K562 (cell line): Measurements from ENCODE around the gene ACSL3. TPM values are rescaled to one million over a fixed set of nuclear protein-coding genes. Genes with fewer than 3 reads are reported as not detected.

Experiments
- BACH1 ChIP-seq: fragments of 200-800 bp; sonication (Bioruptor generic); IDR thresholded peaks from 2 replicates; pipeline ENCODE4 v1.6.1; 2016; ENCODE audit warnings: missing genetic modification characterization, missing compliant biosample characterization
- C11orf30 ChIP-seq: fragments of 450-650 bp; IDR thresholded peaks from 2 replicates; pipeline ENCODE4 v1.6.1; 2016; ENCODE audit warnings: low read depth, mild to moderate bottlenecking
- DPF2 ChIP-seq: fragments of 450-650 bp; IDR thresholded peaks from 2 replicates; pipeline ENCODE4 v1.6.1; 2016
- JUN ChIP-seq, 2 experiments: sonication (generic) in 1 of 2; formaldehyde crosslinking in 1 of 2; IDR thresholded peaks; 2 replicates each; pipeline versions ENCODE4 v1.6.1 to v1.8.0; 2012 to 2022; ENCODE audit warnings: borderline replicate concordance in 2 of 2, mild to moderate bottlenecking in 2 of 2, improper control_type of control experiment in 1 of 2, low read depth in 1 of 2, low read length in 1 of 2, missing genetic modification reagents in 1 of 2
- L3MBTL2 ChIP-seq: fragments of 450-650 bp; IDR thresholded peaks from 2 replicates; pipeline ENCODE4 v1.6.1; 2016; ENCODE audit warnings: mild to moderate bottlenecking, moderate library complexity
- MXD1 ChIP-seq: fragments of 250-450 bp; sonication (Bioruptor Pico); IDR thresholded peaks from 2 replicates; pipeline ENCODE4 v1.8.0; 2021; ENCODE audit warnings: borderline replicate concordance, mild to moderate bottlenecking, moderate library complexity; ENCODE audit not compliant: poor library complexity, severe bottlenecking
- MYNN ChIP-seq, 2 experiments: sonication (generic); formaldehyde crosslinking in 1 of 2; IDR thresholded peaks; 2 replicates each; pipeline versions ENCODE4 v1.5.0 to v1.6.1; 2016 to 2020; ENCODE audit warnings: antibody characterized with exemption in 1 of 2, missing genetic modification reagents in 1 of 2
- NKRF ChIP-seq: fragments of 450-650 bp; IDR thresholded peaks from 2 replicates; pipeline ENCODE4 v1.6.1; 2016; ENCODE audit warnings: borderline replicate concordance
- NRF1 ChIP-seq, 2 experiments: fragments of 450-650 bp; IDR thresholded peaks in 1 of 2; conservative IDR thresholded peaks in 1 of 2; 2 replicates each; pipeline ENCODE4 v1.6.1; 2014; ENCODE audit warnings: mild to moderate bottlenecking in 2 of 2
- PRPF4 ChIP-seq: fragments of 200-400 bp; formaldehyde crosslinking; IDR thresholded peaks from one replicate; pipeline ENCODE4 v1.6.1; 2017; ENCODE audit warnings: low read length, low read depth, mild to moderate bottlenecking; ENCODE audit not compliant: insufficient read depth, poor library complexity, severe bottlenecking
- RREB1 ChIP-seq: fragments of 250-450 bp; sonication (Bioruptor Pico); IDR thresholded peaks from 2 replicates; pipeline ENCODE4 v1.4.0; 2020
- SMAD3 ChIP-seq: fragments of 450-650 bp; formaldehyde crosslinking; conservative IDR thresholded peaks from 2 replicates; pipeline ENCODE4 v1.4.0; 2020; ENCODE audit warnings: mild to moderate bottlenecking
- SRF ChIP-seq, 2 experiments: fragments of 250-450, 450-650 bp in 1 of 2; sonication (Bioruptor Pico) in 1 of 2; sonication (generic) in 1 of 2; formaldehyde crosslinking; IDR thresholded peaks; 2 replicates each; pipeline versions ENCODE4 v1.5.0 to v1.5.1; 2020 to 2022; ENCODE audit warnings: mild to moderate bottlenecking in 1 of 2, missing genetic modification reagents in 1 of 2
- TFE3 ChIP-seq: fragments of 450-650 bp; formaldehyde crosslinking; IDR thresholded peaks from 2 replicates; pipeline ENCODE4 v1.4.0; 2020; ENCODE audit warnings: mild to moderate bottlenecking, mixed read lengths
- YY1 ChIP-seq, 3 experiments: IDR thresholded peaks; 2 replicates each; pipeline ENCODE4 v1.6.1; 2011; ENCODE audit warnings: low read length in 2 of 3, mild to moderate bottlenecking in 2 of 3, moderate library complexity in 2 of 3, borderline replicate concordance in 1 of 3, control low read depth in 1 of 3, low read depth in 1 of 3; ENCODE audit not compliant: insufficient read depth in 3 of 3, insufficient replicate concordance in 2 of 3, control insufficient read depth in 1 of 3, insufficient read length in 1 of 3; ENCODE audit errors: extremely low read depth in 1 of 3
- ZKSCAN1 ChIP-seq: fragments of 150-350 bp; IDR thresholded peaks from 2 replicates; pipeline ENCODE4 v1.6.1; 2016; ENCODE audit warnings: low read depth, low read length
- ZNF232 ChIP-seq: sonication (generic); formaldehyde crosslinking; IDR thresholded peaks from 2 replicates; pipeline ENCODE4 v1.8.0; 2022; ENCODE audit warnings: mild to moderate bottlenecking, missing genetic modification reagents
- polyA plus RNA-seq, 8 experiments: library from polyadenylated mRNA; depleted of rRNA in 4 of 8; stranded (reverse) in 5 of 8; unstranded in 3 of 8; fragments of >200 nt; fragmentation: Nextera tagmentation in 2 of 8; fragmentation: Illumina TruSeq in 1 of 8; extraction: Ambion mirVana in 2 of 8; extraction: Trizol in 1 of 8; gene quantifications; 2 replicates each; pipeline versions ENCODE4 v1.2.1 to v1.2.3, GENCODE V29; 2011 to 2014; ENCODE audit warnings: inconsistent platforms in 1 of 8, missing spikeins in 1 of 8
- total RNA-seq, 7 experiments: library from RNA; depleted of rRNA in 6 of 7; stranded (reverse); fragments of >200 nt in 6 of 7; fragmentation: Illumina TruSeq in 2 of 7; extraction: Trizol in 2 of 7; gene quantifications; 2 replicates each; pipeline versions ENCODE4 v1.2.1 to v1.2.3, GENCODE V29; 2011 to 2021; ENCODE audit warnings: low replicate concordance in 1 of 7

Gene ACSL3
- total and polyA plus RNA-seq, 9 of the 15 experiments (the other 6 are each of a cell fraction or from before 2014, with no cell fraction given) = 21.3 to 123 (median 85.2) TPM

GRCh38 chr2:222844323-222844722 lies 16.5 kb upstream of the ACSL3 start (continued):
- TF ChIP-seq MXD1 (CRISPR knock-in tag) (no peak), TFE3 (CRISPR knock-in tag) (no peak), PRPF4 (no peak), ZKSCAN1 (no peak), JUN (IDR thresholded peaks at IDR 0.05; ENCODE audit: borderline replicate concordance, low read depth, low read length) (peak; percentile 59; the same call in 1 of the 2 replicates), JUN (CRISPR knock-in tag; IDR thresholded peaks at IDR 0.05; ENCODE audit: borderline replicate concordance) (no peak), YY1 (IDR thresholded peaks at IDR 0.05; ENCODE audit: borderline replicate concordance in 1 of 3, control insufficient read depth in 1 of 3, extremely low read depth in 1 of 3, insufficient read depth in 3 of 3, insufficient read length in 1 of 3, insufficient replicate concordance in 2 of 3, low read depth in 1 of 3, low read length in 2 of 3) (no peak), NRF1 (conservative IDR thresholded peaks at IDR 0.05 in 1 of 2, IDR thresholded peaks at IDR 0.05 in 1 of 2) (peak; percentile 70 to 76), SMAD3 (CRISPR knock-in tag) (no peak), L3MBTL2 (no peak), DPF2 (0 out of 2 replicates have a peak, but pooled peaks have one; percentile 26), NKRF (no peak), C11orf30 (peak; percentile 84), RREB1 (CRISPR knock-in tag) (no peak), MYNN (IDR thresholded peaks at IDR 0.05) (no peak), MYNN (CRISPR knock-in tag; IDR thresholded peaks at IDR 0.05) (no peak), SRF (CRISPR knock-in tag; IDR thresholded peaks at IDR 0.05) (0 out of 4 replicates have a peak, but pooled peaks of 1 of the 2 experiments have one; percentile 42), BACH1 (peak; percentile 27; the same call in 1 of the 2 replicates), ZNF232 (CRISPR knock-in tag) (no peak)
